Measurements from ENCODE around the gene CD2BP2. TPM values are rescaled to one million over a fixed set of nuclear protein-coding genes. Genes with fewer than 3 reads are reported as not detected.

Gene CD2BP2
- 10 to 100 TPM; 32.2 to 39.9 (median 35.3) TPM for total RNA-seq

DNA sequence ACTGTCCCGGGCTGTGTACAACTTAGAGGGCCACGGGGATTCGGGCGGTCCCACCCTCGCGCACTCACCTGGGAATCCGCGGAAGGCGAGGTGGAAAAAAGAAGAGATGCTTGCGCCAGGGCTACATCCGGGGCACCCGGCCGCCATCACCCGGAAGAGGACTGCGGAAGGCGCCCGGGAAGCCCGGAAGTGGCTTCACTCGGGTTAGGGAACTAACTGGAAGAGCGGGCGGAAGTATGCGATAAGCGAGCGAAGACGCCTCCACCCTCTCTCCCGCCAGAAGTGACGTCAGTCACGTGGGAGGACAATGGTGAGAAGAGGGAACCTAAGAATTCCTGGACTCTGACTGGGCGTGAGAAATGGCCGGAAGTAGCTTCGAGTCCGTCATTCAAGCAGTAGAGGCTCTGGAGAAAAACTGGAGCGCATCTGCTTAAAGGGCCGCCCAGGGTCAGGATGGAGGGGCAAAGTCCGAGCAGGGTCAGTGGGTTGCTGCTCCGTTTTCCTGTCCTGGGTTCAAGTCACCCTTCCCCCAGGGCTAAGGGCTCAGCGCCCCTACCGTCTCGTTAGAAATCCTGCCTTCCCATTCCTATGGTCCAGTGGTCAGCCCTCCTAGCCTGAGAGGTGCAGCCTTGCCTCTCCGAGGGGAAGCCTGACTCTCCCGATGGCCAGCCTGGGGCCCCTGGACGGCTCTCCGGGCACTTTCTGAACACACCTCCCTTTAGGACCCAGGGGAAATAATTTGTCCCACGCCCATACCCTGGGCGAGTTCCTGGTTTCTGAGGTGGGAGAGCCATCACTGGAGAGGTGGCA is at the start of gene CD2BP2:
Gene CD2BP2 (minus strand): TSS at position 165 of the 810 bp plus-strand sequence. CDS start 627 bp downstream, outside the sequence.
- TF ChIP-seq CTCF (IDR thresholded peaks at IDR 0.05) (peak in 2 of 6 experiments; percentile 21 to 22), POLR2A (IDR thresholded peaks at IDR 0.05) (peak; percentile 34 to 58)
- H3K4me3 ChIP-seq: peak within 1 kb of the TSS; percentile 66 to 93 (median 70)
- DNase-seq: peak; percentile 94 to 98 (median 95)
- peak within 1 kb of the TSS; percentile 86 to 98 (median 90) for H3K27ac ChIP-seq
- no peaks in the 10 kb centered on the region for H3K27me3 ChIP-seq
- H3K4me1 ChIP-seq: peaks cover 0 to 59% (median 10%) of the 10 kb centered on the region in 4 donors
- peaks cover 0 to 70% (median 0%) of the 10 kb centered on the region in 3 donors for H3K36me3 ChIP-seq
- H3K9me3 ChIP-seq: no peaks in the 10 kb centered on the region

DNA sequence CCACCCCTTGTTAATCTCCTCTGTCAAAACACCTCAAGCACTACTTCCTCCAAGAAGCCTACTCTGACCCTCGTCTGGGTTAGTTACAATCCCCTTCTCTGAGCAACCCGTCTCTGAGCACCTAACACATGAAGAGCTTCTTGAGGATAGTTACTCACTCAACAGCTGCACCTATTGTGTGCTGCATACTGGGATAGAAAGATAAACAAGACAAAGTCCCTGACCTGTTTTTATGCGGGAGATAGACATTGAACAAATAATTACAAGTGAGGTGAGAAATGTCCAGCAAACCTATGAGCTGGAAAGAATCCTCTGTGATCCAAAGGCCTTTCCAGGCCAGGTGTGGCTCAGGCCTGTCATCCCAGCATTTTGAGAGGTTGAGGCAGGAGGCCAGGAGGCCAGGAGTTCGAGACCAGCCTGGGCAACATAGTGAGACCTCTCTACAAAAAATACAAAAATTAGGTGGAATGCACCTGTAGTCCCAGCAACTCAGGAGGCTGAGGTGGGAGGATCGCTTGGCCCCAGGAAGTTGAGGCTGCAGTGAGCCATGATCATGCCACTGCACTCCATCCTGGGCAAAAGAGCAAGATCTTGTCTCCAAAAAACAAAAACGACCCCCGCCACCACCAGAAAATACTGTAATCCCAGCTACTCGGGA is 46.8 kb upstream of the CD2BP2 start:
- Histone ChIP-seq H3K9me3 (no peaks in the 10 kb centered on the region), H3K27me3 (no peaks in the 10 kb centered on the region), H3K27ac (no peak overlapping the region), H3K4me3 (no peak overlapping the region), H3K4me1 (peaks cover 0 to 24% (median 4%) of the 10 kb centered on the region in 4 donors), H3K36me3 (peaks cover 0 to 15% (median 0%) of the 10 kb centered on the region in 3 donors)
- no peak for DNase-seq
- TF ChIP-seq CTCF (IDR thresholded peaks at IDR 0.05) (no peak), POLR2A (IDR thresholded peaks at IDR 0.05) (no peak)

- H3K27ac ChIP-seq: peak overlapping the region in 3 of 4 donors; percentile 61 to 86 (median 75)
- DNase-seq: no peak
- H3K36me3 ChIP-seq: peaks cover 0 to 15% (median 0%) of the 10 kb centered on the region in 3 donors
- H3K9me3 ChIP-seq: no peaks in the 10 kb centered on the region
- TF ChIP-seq POLR2A (IDR thresholded peaks at IDR 0.05) (no peak), CTCF (IDR thresholded peaks at IDR 0.05) (no peak)
- H3K4me1 ChIP-seq: peaks cover 2 to 38% (median 12%) of the 10 kb centered on the region in 4 donors
- no peaks in the 10 kb centered on the region for H3K27me3 ChIP-seq
- peak overlapping the region; percentile 51 to 84 (median 63) for H3K4me3 ChIP-seq
Measured at GRCh38 chr16:30399435-30400186, 44.5 kb upstream of the CD2BP2 start.

GRCh38 chr16:30398661-30399434 is 43.7 kb upstream of the CD2BP2 start:
- peaks cover 2 to 44% (median 12%) of the 10 kb centered on the region in 4 donors for H3K4me1 ChIP-seq
- peaks cover 0 to 15% (median 0%) of the 10 kb centered on the region in 3 donors for H3K36me3 ChIP-seq
- DNase-seq: no peak
- no peaks in the 10 kb centered on the region for H3K27me3 ChIP-seq
- H3K27ac ChIP-seq: peak overlapping the region in 2 of 4 donors; percentile 75 to 86
- no peaks in the 10 kb centered on the region for H3K9me3 ChIP-seq
- H3K4me3 ChIP-seq: no peak overlapping the region
- no peak for TF ChIP-seq CTCF (IDR thresholded peaks at IDR 0.05)
- TF ChIP-seq POLR2A (IDR thresholded peaks at IDR 0.05): no peak
